Measurements from ENCODE around the gene SLC38A10.

DNA sequence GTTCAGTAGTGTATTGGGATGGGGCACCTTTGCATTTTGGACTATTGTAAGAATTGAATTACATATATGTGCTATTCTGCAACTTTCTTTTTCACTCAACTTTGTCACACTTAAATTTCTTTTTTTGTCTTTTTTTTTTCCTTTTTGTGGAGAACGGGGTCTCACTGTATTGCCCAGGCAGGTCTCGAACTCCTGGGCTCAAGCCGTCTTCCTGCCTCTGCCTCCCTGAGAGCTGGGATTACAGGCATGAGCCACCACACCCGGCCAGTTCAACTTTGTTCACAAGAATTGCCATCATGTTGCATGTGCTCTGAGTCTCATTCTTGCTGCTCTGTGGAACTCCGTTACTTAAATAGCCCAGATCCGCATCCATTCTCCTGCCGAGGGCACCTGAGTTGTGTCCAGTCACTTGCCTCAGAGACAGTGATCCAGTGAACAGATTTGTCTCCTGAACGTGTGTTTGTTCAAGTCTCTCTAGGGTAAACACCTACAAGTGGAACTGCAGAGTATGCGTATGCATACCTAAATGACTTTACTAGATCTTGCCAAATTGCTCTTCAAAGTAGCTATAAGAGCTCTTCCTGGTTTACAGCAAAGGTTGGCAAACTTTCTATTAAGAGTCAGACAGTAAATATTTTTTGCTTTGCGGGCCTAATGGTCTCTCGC is 3.4 kb upstream of the SLC38A10 start:
- no peak for TF ChIP-seq EZH2 (IDR thresholded peaks at IDR 0.05; ENCODE audit: borderline replicate concordance, low read depth, low read length, poor library complexity, severe bottlenecking)
- TF ChIP-seq, protein P1, sequence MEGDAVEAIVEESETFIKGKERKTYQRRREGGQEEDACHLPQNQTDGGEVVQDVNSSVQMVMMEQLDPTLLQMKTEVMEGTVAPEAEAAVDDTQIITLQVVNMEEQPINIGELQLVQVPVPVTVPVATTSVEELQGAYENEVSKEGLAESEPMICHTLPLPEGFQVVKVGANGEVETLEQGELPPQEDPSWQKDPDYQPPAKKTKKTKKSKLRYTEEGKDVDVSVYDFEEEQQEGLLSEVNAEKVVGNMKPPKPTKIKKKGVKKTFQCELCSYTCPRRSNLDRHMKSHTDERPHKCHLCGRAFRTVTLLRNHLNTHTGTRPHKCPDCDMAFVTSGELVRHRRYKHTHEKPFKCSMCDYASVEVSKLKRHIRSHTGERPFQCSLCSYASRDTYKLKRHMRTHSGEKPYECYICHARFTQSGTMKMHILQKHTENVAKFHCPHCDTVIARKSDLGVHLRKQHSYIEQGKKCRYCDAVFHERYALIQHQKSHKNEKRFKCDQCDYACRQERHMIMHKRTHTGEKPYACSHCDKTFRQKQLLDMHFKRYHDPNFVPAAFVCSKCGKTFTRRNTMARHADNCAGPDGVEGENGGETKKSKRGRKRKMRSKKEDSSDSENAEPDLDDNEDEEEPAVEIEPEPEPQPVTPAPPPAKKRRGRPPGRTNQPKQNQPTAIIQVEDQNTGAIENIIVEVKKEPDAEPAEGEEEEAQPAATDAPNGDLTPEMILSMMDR (conservative IDR thresholded peaks at IDR 0.05; ENCODE audit: low read depth, low read length), result no peak
